ENCODE measurements around the gene CEP295NL.

DNA sequence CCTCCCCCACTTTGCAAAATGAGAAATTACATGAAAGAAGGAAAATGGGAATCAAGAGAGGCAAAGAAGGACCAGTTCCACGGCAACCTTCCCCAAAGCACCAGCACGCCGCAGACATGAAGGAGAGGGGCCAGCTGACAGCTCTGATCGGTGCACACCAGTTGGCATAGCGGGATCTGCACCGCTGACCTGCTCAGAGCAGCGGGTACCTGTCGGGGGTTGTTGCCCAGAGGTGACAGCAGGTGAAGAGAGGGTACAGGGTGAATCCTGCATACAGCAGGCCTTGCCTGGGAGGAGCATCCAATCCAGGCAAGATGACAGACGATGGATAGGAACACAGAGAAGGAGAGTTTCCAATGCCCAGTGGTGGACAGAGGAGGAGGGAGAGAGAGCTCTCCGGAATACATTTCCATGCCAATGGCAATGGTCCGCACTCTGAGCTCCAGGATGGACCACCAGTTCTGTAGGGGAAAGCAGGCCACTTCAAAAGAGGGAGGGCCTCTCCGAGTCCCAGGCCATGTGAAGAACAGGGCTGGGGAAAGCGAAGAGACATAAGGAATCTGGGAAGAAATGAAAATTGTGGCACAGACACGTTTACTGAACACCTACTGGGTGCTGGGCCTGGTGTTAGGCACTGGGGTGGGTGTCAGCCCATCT lies 24.0 kb downstream of the CEP295NL start:
- no peak for TF ChIP-seq POLR2AphosphoS5 (IDR thresholded peaks at IDR 0.05)
- TF ChIP-seq, protein P1, sequence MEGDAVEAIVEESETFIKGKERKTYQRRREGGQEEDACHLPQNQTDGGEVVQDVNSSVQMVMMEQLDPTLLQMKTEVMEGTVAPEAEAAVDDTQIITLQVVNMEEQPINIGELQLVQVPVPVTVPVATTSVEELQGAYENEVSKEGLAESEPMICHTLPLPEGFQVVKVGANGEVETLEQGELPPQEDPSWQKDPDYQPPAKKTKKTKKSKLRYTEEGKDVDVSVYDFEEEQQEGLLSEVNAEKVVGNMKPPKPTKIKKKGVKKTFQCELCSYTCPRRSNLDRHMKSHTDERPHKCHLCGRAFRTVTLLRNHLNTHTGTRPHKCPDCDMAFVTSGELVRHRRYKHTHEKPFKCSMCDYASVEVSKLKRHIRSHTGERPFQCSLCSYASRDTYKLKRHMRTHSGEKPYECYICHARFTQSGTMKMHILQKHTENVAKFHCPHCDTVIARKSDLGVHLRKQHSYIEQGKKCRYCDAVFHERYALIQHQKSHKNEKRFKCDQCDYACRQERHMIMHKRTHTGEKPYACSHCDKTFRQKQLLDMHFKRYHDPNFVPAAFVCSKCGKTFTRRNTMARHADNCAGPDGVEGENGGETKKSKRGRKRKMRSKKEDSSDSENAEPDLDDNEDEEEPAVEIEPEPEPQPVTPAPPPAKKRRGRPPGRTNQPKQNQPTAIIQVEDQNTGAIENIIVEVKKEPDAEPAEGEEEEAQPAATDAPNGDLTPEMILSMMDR (IDR thresholded peaks at IDR 0.05 in 8 of 11, conservative IDR thresholded peaks at IDR 0.05 in 3 of 11), result no peak
- TF ChIP-seq POLR2A (IDR thresholded peaks at IDR 0.05), result no peak

Data from spleen (tissue), 7 donors.